KMS-11 (cell line): ENCODE results near the gene VIL1.

Experiments
- H2AFZ ChIP-seq: fragments of 200-600 bp; sonication (generic); 2 replicates; pipeline ENCODE4 v1.6.1; 2016; ENCODE audit warnings: antibody characterized with exemption, mixed run types, low read depth
- H3K27ac ChIP-seq: fragments of 200-600 bp; sonication (generic); 2 replicates; pipeline ENCODE4 v1.6.1; 2016; ENCODE audit warnings: mild to moderate bottlenecking, mixed run types
- H3K27me3 ChIP-seq: fragments of 200-600 bp; sonication (generic); 2 replicates; pipeline ENCODE4 v1.6.1; 2017; ENCODE audit warnings: mild to moderate bottlenecking, low read depth, mixed run types, moderate library complexity; ENCODE audit not compliant: insufficient read depth
- H3K36me3 ChIP-seq: fragments of 200-600 bp; sonication (generic); 2 replicates; pipeline ENCODE4 v1.6.1; 2017; ENCODE audit warnings: mild to moderate bottlenecking, mixed run types; ENCODE audit not compliant: insufficient read depth
- H3K4me1 ChIP-seq: fragments of 200-600 bp; sonication (generic); 2 replicates; pipeline ENCODE4 v1.6.1; 2016; ENCODE audit warnings: mild to moderate bottlenecking, low read depth, mixed run types; ENCODE audit not compliant: poor library complexity, severe bottlenecking
- H3K4me2 ChIP-seq: fragments of 200-600 bp; sonication (generic); 2 replicates; pipeline ENCODE4 v1.7.0; 2016; ENCODE audit warnings: mild to moderate bottlenecking, mixed run types
- H3K4me3 ChIP-seq: fragments of 200-600 bp; sonication (generic); IDR thresholded peaks from 2 replicates; pipeline ENCODE4 v1.6.1; 2017; ENCODE audit warnings: low read depth, low read length, mixed read lengths; ENCODE audit not compliant: insufficient read depth
- H3K79me2 ChIP-seq: fragments of 200-600 bp; sonication (generic); 2 replicates; pipeline ENCODE4 v1.6.1; 2016; ENCODE audit warnings: low read depth, mixed run types; ENCODE audit not compliant: insufficient read depth
- H3K9ac ChIP-seq: fragments of 200-600 bp; sonication (generic); 2 replicates; pipeline ENCODE4 v1.6.1; 2016; ENCODE audit warnings: mild to moderate bottlenecking, mixed run types
- H4K20me1 ChIP-seq: fragments of 200-600 bp; sonication (generic); 2 replicates; pipeline ENCODE4 v1.6.1; 2016; ENCODE audit warnings: mild to moderate bottlenecking, mixed run types; ENCODE audit not compliant: insufficient read depth
- TF ChIP-seq, protein P1 (sequence below): fragments of 200-600 bp; sonication (generic); conservative IDR thresholded peaks from 2 replicates; pipeline ENCODE4 v1.6.1; 2017; ENCODE audit warnings: low read depth, mild to moderate bottlenecking, antibody characterized with exemption, low read length, moderate library complexity, mixed read lengths

VIL1 gene

DNA sequence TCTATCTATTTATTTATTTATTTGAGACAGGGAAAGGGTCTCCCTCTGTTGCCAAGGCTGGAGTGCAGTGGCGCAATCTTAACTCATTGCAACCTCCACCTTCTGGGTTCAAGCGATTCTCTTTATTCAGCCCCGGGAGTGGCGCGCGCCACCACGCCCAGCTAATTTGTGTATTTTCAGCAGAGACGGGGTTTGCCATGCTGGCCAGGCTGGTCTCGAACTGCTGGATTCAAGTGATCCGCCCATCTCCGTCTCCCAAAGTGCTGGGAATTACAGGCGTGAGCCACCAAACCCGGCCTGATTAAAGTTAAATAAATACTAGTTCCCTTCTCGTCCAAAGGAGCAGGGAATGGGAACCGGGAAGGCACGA lies 23.5 kb upstream of the VIL1 start:
- Histone ChIP-seq H3K4me2 (peak overlapping the region; percentile 51), H4K20me1 (no peaks in the 10 kb centered on the region), H3K9ac (peak overlapping the region; percentile 85; the same call in 1 of the 2 replicates), H3K36me3 (no peaks in the 10 kb centered on the region), H3K79me2 (0 out of 2 replicates have a peak, but pooled peaks cover 3% of the 10 kb centered on the region), H3K4me3 (no peak overlapping the region), H3K27ac (peak overlapping the region; percentile 80), H3K4me1 (peaks cover 18% of the 10 kb centered on the region), H3K27me3 (no peaks in the 10 kb centered on the region), H2AFZ (peak overlapping the region; percentile 78)
- TF ChIP-seq, protein P1, sequence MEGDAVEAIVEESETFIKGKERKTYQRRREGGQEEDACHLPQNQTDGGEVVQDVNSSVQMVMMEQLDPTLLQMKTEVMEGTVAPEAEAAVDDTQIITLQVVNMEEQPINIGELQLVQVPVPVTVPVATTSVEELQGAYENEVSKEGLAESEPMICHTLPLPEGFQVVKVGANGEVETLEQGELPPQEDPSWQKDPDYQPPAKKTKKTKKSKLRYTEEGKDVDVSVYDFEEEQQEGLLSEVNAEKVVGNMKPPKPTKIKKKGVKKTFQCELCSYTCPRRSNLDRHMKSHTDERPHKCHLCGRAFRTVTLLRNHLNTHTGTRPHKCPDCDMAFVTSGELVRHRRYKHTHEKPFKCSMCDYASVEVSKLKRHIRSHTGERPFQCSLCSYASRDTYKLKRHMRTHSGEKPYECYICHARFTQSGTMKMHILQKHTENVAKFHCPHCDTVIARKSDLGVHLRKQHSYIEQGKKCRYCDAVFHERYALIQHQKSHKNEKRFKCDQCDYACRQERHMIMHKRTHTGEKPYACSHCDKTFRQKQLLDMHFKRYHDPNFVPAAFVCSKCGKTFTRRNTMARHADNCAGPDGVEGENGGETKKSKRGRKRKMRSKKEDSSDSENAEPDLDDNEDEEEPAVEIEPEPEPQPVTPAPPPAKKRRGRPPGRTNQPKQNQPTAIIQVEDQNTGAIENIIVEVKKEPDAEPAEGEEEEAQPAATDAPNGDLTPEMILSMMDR, result no peak

DNA sequence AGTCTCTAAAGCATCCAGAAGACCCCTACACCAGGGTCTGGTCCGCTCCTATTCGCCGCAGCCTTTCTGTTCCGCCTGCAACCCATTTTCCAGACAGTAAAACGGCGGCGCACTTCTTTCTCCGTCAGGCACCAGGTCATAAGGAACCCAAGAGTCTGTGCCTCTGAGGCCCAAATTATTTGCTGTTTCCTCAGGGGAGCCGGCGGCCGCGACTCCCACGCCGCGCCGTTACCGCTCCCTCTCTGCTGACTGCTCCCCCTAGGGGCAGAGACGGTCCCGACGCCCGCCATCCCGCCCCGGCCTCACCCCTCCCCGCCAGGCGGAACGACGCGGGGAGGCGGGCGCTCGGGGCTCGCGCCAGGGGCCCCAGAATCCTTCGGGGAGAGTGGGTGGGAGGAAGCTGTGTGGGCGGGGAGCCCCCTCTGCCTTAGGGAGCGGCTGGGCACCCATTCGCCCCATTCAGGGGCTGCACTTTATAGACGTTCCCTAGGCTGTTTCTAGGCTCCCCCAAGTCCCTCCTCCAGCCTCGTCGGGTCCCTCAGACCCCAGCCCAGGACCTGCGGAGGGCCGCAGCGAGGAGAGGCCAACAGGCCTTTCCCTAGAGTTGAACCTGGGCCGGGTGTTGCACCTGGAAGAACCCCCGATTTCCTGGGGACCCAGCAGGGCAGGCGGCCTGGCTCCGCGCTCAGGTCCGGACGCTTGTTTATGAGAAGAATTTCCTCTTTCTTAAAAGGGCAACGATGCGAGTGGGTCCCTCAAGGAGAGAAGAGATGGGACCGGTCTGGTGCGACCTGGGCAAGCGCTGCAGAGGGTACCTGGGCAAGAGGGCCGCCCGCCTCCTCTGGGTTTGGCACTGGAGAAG lies 22.9 kb upstream of the VIL1 start:
- H3K36me3 ChIP-seq, result no peaks in the 10 kb centered on the region
- peak overlapping the region; percentile 80 for H3K27ac ChIP-seq
- no peaks in the 10 kb centered on the region for H4K20me1 ChIP-seq
- H3K27me3 ChIP-seq, result no peaks in the 10 kb centered on the region
- 0 out of 2 replicates have a peak, but pooled peaks cover 4% of the 10 kb centered on the region for H3K79me2 ChIP-seq
- H3K9ac ChIP-seq, result peak overlapping the region; percentile 85
- H3K4me3 ChIP-seq, result peak overlapping the region; percentile 84
- H3K4me2 ChIP-seq, result peak overlapping the region; percentile 93
- TF ChIP-seq, protein P1, result peak; percentile 78
- peaks cover 18% of the 10 kb centered on the region for H3K4me1 ChIP-seq
- peak overlapping the region; percentile 96 for H2AFZ ChIP-seq

DNA sequence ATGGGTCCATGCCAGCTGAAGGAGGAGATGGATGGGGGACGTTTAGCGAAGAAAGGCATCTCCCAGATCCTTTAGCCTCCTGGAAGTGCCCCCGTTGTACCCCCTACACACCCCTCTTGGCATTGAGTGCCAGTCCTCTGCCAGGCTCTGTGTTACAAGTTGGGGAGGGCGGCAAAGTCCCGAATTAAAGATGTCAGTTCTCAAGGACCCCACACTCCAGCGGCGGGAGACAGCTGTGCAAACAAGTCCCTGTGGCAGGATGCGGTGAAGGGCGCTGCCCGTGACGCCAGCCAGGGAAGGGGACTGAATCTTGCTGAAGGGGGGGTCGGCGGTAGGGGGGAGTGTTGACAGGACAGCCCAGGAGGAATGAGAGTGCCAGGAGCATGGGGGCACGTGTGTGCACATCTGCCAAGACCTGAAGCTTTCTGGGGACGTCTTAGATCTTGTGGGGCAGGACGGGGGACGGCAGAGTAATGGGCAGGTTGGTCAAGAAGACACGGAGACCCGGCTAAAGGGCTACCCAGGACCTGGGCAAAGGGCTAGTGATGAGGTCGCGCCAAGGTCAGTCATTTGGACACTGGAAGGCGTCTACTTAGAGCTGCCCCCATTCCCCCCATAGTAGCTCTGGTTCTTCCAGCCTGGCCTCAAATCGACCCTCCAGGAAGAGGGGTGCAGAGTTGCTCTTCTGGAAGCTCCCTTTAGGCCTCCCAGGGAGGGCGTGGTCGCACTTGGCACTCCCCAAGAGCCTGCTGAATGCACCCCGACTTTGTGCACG lies 22.0 kb upstream of the VIL1 start:
- H3K4me3 ChIP-seq, result peak overlapping the region; percentile 84
- H3K79me2 ChIP-seq, result peaks cover 12% of the 10 kb centered on the region; the same call in 1 of the 2 replicates
- H3K4me2 ChIP-seq, result peak overlapping the region; percentile 93
- H3K9ac ChIP-seq, result peak overlapping the region; percentile 85
- TF ChIP-seq, protein P1, result no peak
- H3K4me1 ChIP-seq, result peaks cover 18% of the 10 kb centered on the region
- H3K27me3 ChIP-seq, result no peaks in the 10 kb centered on the region
- no peaks in the 10 kb centered on the region for H3K36me3 ChIP-seq
- no peaks in the 10 kb centered on the region for H4K20me1 ChIP-seq
- H2AFZ ChIP-seq, result peak overlapping the region; percentile 96
- peak overlapping the region; percentile 80 for H3K27ac ChIP-seq

DNA sequence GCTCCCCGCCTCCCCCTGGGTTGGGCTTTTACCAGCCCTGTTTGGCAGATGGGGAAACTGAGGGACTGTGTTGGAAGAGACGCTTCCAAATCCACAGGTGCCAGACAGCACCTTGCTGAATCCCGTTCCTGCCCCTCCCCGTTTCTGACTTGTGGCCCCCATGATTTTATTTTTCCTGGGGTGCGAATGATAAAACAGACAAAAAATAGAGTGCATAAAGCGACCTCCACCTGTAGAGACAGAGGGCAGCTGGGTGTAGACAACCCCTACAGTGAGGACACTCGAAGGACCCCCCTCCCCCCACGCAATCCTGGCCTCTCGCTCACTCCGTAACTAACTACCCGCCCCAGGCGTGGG lies 21.5 kb upstream of the VIL1 start:
- Histone ChIP-seq H2AFZ (peak overlapping the region; percentile 96; the same call in 1 of the 2 replicates), H3K27me3 (no peaks in the 10 kb centered on the region), H3K9ac (peak overlapping the region; percentile 85; the same call in 1 of the 2 replicates), H3K36me3 (no peaks in the 10 kb centered on the region), H3K4me3 (no peak overlapping the region), H3K79me2 (peaks cover 17% of the 10 kb centered on the region; the same call in 1 of the 2 replicates), H3K4me2 (peak overlapping the region; percentile 93), H3K27ac (no peak overlapping the region), H3K4me1 (peaks cover 18% of the 10 kb centered on the region), H4K20me1 (no peaks in the 10 kb centered on the region)
- TF ChIP-seq, protein P1, result no peak
